GM18517 (cell line): ENCODE measurements around the gene UPK1A.
A peak's percentile ranks its signal among the peaks of the same experiment; 100 is the strongest.
"Not testable (repeated sequence)": the region's sequence is repeated elsewhere in the genome, so short reads cannot be mapped to it uniquely, and the experiment has no call there.

Experiments
- ATAC-seq: cut with Tn5 transposase; IDR thresholded peaks from one replicate; pipeline ENCODE4 v1.9.1; 2021; ENCODE audit warnings: mild to moderate bottlenecking, moderate library complexity; ENCODE audit not compliant: unreplicated experiment

UPK1A gene

DNA sequence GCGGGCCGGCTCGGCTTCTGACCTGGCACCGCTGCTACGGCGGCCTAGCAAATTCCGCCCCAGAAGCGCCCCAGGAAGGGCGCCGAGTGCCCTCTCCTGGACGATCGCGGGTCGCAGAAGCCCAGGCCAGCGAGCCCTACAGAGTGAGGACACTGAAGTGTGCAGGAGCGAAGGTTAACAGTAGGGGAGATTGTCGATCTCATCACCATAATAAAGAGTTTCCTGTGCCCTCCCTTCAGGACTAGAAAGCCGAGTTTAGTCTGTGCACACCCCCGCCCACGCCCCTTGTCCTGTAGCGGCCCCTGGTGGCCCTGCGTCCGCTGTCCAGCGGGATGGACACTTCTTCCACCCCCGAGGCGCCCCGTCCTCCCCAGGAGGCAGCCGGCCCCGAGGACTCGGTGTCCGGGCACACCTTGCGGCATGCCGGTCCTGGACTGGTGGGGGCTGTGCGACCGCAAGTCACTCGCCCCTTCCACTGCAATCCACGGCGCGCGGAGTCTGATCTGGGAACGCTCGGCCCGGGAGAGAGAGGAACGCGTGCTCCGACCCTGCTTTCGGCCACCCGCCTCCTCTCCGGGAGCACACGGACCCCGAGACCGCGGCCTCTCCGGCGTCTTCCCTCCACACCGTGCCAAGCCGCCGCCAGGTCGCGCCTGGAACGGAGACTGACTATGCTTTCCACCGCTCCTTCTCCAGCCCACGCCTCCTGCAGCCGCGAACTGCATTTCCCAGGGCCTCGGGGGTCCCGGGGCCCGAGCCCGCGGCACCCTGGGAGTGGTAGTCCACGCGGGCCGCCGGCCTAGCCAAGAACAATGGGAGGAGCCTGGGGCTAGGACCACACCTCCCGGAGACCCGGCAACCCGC, 50.7 kb downstream of the UPK1A start:
- peak; percentile 53 for ATAC-seq

DNA sequence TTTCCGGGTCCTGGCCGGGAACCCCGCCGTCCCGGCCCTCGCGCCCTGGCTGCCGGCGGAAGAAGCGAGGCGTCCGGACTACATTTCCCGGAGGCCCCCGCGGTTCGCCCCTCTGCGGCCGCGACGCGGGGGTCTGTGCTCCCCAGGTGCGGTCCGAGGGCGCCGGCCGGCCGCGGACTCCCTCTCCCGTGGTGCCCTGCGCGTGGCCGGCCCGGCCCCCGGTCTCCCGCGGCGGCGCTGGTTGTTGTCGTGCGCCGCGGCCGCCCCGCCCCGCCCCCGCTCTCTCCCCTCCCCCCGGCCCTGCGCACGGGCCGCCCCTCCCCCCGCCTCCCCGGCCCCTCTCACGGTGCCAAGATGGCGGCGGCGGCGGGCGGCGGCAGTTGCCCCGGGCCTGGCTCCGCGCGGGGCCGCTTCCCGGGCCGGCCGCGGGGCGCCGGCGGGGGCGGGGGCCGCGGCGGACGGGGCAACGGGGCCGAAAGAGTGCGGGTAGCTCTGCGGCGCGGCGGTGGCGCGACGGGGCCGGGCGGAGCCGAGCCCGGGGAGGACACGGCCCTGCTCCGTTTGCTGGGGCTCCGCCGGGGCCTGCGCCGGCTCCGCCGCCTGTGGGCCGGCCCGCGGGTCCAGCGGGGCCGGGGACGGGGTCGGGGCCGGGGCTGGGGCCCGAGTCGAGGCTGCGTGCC, 51.5 kb downstream of the UPK1A start, which contains the start of gene KMT2B:
Gene KMT2B (plus strand): TSS at position 339 of the 680 bp plus-strand sequence. CDS start 16 bp downstream, at position 355.
- no peak for ATAC-seq

DNA sequence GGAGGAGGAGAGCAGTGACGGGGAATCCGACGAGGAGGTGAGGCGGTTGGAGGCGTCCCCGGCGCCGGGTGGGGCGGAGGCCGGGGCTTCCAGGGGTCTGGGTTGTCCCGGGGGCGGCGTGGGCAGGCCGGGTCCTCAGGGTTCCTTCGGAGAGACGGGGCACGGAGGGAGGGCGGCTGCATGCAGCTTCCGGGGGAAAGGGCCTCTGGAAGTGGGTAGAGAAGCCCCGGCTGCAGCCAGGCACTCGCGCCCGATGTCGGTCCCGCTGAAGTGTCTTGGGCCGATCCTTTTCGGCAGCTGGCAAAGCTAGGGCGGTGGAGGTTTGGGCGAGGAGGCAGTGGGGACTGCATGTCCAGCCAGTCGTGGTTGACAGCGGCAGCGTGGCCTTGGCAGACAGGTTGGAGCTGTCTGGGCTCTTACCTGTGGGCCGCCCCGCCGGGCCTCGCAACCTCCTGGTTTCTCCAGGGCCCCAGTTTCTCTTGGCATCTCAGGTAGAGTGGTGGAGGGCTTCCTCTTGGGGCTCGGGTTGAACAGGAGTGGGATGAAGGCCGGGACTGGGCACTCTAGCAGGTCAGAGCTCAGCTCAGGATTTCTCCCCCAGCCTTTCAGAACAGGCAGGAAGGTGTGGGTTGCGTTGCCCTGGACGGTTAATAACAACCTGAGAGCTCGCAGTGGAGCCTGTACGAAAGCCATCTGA, 52.2 kb downstream of the UPK1A start:
- no peak for ATAC-seq

DNA sequence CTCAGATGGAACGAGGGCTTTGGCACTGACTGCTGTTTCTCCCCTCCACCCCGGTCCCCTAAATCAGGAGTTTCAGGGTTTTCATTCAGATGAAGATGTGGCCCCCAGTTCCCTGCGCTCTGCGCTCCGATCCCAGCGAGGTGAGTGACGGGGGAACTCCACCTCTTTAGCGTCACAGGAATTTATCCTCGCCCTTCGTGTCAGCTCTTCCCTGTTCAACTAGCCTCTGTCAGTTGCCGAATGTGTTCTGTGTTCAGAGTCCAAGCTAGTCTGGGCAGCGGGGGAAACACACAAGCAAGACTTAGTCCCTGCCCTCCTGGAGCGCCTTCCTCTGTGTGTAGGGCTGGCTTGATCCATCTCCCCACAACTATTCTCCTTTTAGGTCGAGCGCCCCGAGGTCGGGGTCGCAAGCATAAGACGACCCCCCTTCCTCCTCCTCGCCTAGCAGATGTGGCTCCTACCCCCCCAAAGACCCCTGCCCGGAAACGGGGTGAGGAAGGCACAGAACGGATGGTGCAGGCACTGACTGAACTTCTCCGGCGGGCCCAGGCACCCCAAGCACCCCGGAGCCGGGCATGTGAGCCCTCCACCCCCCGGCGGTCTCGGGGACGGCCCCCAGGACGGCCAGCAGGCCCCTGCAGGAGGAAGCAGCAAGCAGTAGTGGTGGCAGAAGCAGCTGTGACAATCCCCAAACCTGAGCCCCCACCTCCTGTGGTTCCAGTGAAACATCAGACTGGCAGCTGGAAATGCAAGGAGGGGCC, 53.3 kb downstream of the UPK1A start:
- ATAC-seq = no peak

DNA sequence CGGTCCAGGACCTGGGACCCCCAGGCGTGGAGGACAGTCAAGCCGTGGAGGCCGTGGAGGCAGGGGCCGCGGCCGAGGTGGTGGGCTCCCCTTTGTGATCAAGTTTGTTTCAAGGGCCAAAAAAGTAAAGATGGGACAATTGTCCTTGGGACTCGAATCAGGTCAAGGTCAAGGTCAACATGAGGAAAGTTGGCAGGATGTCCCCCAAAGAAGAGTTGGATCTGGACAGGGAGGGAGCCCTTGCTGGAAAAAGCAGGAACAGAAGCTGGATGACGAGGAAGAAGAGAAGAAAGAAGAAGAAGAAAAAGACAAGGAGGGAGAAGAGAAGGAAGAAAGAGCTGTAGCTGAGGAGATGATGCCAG, 53.8 kb downstream of the UPK1A start:
- no peak for ATAC-seq

DNA sequence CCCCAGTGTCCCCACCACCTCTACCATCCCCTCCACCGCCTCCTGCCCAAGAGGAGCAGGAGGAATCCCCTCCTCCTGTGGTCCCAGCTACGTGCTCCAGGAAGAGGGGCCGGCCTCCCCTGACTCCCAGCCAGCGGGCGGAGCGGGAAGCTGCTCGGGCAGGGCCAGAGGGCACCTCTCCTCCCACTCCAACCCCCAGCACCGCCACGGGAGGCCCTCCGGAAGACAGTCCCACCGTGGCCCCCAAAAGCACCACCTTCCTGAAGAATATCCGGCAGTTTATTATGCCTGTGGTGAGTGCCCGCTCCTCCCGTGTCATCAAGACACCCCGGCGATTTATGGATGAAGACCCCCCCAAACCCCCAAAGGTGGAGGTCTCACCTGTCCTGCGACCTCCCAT, 54.3 kb downstream of the UPK1A start:
- no peak for ATAC-seq

DNA sequence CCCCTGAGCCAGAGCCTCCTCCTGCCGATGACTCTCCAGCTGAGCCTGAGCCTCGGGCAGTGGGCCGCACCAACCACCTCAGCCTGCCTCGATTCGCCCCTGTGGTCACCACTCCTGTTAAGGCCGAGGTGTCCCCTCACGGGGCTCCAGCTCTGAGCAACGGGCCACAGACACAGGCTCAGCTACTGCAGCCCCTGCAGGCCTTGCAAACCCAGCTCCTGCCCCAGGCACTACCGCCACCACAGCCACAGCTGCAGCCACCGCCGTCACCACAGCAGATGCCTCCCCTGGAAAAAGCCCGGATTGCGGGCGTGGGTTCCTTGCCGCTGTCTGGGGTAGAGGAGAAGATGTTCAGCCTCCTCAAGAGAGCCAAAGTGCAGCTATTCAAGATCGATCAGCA, 55.1 kb downstream of the UPK1A start:
- no peak for ATAC-seq

DNA sequence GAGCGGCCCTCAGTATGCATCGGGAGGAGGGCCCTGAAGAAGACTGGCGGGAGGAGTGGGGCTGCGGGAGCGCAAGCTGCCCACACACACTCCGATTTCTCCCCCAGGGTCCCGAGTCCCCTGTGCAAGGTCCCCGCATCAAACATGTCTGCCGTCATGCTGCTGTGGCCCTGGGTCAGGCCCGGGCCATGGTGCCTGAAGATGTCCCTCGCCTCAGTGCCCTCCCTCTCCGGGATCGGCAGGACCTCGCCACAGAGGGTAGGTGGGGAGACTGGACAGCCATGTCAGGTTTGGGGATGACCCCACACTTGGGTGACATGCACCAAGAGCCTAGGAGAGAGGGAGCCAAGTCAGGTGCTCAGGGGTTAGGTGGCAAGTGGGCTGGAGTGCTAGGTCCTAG, 56.1 kb downstream of the UPK1A start:
- ATAC-seq = no peak

DNA sequence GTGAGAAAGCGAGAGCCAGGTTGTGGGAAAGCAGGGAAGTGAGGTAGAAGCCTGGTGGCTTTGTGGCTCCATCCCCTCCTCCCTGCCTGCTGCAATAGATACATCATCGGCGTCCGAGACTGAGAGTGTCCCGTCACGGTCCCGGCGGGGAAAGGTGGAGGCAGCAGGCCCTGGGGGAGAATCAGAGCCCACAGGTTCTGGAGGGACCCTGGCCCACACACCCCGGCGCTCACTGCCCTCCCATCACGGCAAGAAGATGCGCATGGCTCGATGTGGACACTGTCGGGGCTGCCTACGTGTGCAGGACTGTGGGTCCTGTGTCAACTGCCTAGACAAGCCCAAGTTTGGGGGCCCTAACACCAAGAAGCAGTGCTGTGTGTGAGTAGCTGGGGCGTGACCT, 56.6 kb downstream of the UPK1A start:
- no peak for ATAC-seq

DNA sequence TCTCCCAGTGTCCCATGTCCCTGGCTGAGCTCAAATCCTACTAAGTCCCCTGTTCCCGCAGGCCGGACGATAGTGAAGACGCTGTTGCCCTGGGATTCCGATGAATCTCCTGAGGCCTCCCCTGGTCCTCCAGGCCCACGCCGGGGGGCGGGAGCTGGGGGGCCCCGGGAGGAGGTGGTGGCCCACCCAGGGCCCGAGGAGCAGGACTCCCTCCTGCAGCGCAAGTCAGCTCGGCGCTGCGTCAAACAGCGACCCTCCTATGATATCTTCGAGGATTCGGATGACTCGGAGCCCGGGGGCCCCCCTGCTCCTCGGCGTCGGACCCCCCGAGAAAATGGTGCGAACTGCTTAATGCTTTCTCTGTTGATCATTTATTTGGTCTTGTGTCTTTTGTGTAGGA, 57.4 kb downstream of the UPK1A start:
- no peak for ATAC-seq

DNA sequence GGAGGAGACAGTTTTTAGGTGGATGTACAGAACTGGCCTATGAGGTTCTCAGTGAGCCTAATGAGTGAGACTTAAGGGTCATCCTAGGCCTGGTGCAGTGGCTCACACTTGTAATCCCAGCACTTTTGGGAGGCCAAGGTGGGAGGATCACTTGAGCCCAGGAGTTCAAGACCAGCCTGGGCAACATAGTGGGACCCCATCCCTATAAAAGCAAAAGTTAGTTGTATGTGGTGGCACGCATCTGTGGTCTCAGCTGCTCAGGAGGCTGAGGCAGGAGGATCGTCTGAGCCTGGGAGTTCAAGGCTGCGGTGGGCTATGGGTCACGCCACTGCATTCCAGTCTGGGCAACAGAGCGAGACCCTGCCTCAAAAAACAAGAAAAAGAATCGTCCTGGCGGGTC, 57.8 kb downstream of the UPK1A start:
- not testable (repeated sequence) for ATAC-seq

DNA sequence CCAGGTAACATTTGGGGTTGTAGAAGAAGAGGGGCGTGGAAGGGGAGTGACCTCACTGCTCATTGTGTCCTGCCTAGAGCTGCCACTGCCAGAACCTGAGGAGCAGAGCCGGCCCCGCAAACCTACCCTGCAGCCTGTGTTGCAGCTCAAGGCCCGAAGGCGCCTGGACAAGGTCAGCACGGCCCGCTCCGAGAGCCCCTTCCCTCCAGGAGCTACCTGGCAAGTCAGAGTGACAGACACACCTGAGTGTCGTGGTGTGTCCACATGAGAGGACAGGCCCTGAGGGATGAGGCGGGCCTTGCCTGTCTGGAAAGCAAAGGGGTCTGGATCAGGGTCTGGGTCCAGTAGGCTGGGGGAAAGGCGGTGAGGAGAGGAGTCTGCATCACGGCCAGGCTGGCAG, 58.2 kb downstream of the UPK1A start:
- ATAC-seq = no peak

DNA sequence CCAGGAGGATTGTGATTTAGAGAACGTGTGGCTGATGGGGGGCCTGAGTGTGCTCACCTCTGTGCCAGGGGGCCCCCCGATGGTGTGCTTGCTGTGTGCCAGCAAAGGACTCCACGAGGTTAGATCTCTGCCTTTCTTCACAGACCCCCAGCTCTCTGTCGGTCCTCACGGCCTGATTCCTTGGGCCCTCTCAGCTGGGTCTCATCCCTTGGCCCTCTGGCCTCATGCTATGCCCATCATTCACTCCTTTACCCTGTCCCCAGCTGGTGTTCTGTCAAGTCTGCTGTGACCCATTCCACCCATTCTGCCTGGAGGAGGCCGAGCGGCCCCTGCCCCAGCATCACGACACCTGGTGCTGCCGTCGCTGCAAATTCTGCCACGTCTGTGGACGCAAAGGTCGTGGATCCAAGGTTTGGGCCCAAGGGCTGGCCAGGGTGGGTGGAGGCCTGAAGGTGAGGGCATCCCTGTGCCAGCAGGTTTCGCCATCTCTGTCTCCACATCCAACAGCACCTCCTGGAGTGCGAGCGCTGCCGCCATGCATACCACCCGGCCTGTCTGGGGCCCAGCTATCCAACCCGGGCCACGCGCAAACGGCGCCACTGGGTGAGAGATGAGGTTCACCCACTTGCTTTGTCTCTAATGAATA, 59.0 kb downstream of the UPK1A start:
- no peak for ATAC-seq

DNA sequence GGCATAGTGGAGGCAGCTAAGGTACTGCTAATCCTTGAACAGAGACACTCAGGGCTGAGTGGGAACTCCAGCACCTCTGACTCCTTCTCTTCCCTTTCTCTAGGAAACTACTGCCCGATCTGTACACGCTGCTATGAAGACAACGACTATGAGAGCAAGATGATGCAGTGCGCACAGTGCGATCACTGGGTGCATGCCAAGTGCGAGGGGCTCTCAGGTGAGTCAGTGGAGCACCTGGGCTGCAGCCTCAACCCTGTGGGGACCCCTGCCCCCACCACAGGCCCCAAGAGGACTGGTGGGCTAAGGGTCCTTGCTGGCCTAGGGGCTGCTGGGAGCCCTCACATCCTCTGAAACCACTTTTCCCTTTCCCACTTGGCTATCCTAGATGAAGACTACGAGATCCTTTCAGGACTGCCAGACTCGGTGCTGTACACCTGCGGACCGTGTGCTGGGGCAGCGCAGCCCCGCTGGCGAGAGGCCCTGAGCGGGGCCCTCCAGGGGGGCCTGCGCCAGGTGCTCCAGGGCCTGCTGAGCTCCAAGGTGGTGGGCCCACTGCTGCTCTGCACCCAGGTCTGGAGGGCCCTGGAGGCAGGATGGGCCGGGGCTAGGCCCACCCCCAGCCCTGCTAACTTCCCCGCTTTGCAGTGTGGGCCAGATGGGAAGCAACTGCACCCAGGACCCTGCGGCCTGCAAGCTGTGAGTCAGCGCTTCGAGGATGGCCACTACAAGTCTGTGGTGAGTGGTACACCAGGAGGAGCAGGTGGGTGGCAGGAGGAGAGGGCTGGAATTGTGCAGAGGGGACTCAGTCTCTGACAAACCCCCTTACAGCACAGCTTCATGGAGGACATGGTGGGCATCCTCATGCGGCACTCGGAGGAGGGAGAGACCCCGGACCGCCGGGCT, 61.0 kb downstream of the UPK1A start:
- ATAC-seq = no peak
